ENCODE data around the gene TXNRD2. TPM values are rescaled to one million over a fixed set of nuclear protein-coding genes. Genes with fewer than 3 reads are reported as not detected.
"Not testable (repeated sequence)": the region's sequence is repeated elsewhere in the genome, so short reads cannot be mapped to it uniquely, and the experiment has no call there.

TXNRD2 gene
- total RNA-seq, 1 donor from 2014 or later = 13.6 TPM

DNA sequence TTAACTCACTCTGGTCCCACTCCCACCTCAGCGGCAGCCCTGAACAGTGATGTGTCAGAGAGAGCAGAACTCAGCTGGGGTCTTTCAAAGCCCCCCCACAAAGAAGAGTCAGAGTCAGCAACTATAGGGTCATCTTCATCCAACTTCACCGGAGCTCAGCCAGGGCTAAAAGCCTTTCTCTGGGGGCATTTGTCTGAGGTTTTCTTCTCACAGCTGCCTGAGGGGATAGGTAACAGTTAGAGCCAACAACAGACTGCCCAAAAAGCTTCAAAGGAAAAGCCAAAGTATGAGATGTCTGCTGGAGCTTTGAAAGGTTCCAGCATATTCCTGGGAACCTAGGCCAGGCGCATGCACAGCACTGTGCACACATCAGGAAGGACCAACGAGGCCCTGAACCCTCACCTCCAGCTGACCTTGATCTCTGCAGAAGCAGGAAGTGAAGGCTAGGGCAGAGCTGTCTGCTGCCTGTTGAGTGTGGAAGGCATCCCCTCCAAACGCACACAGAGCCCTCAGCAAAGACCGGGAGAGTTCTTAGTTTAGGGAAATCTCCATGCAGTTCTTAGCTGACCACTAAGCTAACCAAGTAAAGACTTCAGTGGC, 28.2 kb downstream of the TXNRD2 start:
- Histone ChIP-seq H3K27ac (ENCODE audit: low read depth, low read length) (no peak overlapping the region), H3K27me3 (ENCODE audit: control insufficient read depth in 3 of 3, insufficient read depth in 3 of 3, low read length in 3 of 3) (no peaks in the 10 kb centered on the region), H3K4me1 (ENCODE audit: control insufficient read depth in 3 of 3, insufficient read depth in 3 of 3, low read length in 3 of 3) (peaks cover 0 to 6% (median 3%) of the 10 kb centered on the region in 3 donors), H3K36me3 (ENCODE audit: control insufficient read depth in 3 of 3, insufficient read depth in 3 of 3, low read length in 3 of 3) (peaks cover 51 to 57% (median 54%) of the 10 kb centered on the region in 3 donors), H3K9ac (ENCODE audit: low read depth in 1 of 3, low read length in 3 of 3) (no peak overlapping the region), H3K4me3 (ENCODE audit: low read length in 3 of 3) (no peak overlapping the region), H3K9me3 (ENCODE audit: control insufficient read depth in 3 of 3, low read length in 3 of 3) (no peaks in the 10 kb centered on the region)

DNA sequence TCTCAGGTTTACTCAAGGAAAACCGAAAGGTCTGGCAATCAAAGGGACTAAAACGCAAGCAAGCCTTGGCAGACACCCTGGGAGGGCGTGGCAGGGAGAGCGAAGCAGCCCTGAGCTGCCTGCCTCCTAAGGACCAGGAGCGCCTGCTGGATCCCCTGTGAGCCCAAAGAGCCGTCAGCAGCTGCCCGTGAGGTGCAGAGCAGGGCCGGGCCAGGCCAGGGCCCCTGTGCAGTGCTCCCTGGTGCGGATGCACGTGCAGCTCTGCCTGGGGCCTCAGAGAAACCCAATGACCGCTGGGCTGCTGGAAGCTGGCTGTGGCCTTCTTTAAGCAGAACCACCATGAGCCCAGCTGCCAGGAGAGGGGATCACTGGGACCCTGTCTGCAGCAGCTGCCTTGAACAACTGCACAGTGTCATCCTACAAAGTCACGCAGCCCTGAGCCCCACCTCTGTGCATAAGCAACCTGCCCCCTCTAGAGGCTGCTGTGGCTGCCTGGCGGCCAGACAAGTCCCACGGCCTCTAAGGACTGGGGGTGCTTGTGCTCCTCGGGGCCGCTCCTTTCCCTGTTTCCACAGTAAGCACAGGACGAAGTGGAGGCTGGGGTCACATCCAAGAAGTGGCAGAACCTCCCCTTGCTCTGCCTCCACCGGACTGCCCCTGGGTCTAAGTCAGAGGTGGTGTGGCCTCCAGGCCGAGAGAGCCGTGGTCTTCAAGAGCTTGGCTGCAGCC, 29.2 kb downstream of the TXNRD2 start:
- Histone ChIP-seq H3K36me3 (ENCODE audit: control insufficient read depth in 3 of 3, insufficient read depth in 3 of 3, low read length in 3 of 3) (peaks cover 43 to 49% (median 44%) of the 10 kb centered on the region in 3 donors), H3K9me3 (ENCODE audit: control insufficient read depth in 3 of 3, low read length in 3 of 3) (no peaks in the 10 kb centered on the region), H3K27ac (ENCODE audit: low read depth, low read length) (no peak overlapping the region), H3K4me3 (ENCODE audit: low read length in 3 of 3) (no peak overlapping the region), H3K9ac (ENCODE audit: low read depth in 1 of 3, low read length in 3 of 3) (no peak overlapping the region), H3K4me1 (ENCODE audit: control insufficient read depth in 3 of 3, insufficient read depth in 3 of 3, low read length in 3 of 3) (peaks cover 0 to 6% (median 3%) of the 10 kb centered on the region in 3 donors), H3K27me3 (ENCODE audit: control insufficient read depth in 3 of 3, insufficient read depth in 3 of 3, low read length in 3 of 3) (no peaks in the 10 kb centered on the region)

DNA sequence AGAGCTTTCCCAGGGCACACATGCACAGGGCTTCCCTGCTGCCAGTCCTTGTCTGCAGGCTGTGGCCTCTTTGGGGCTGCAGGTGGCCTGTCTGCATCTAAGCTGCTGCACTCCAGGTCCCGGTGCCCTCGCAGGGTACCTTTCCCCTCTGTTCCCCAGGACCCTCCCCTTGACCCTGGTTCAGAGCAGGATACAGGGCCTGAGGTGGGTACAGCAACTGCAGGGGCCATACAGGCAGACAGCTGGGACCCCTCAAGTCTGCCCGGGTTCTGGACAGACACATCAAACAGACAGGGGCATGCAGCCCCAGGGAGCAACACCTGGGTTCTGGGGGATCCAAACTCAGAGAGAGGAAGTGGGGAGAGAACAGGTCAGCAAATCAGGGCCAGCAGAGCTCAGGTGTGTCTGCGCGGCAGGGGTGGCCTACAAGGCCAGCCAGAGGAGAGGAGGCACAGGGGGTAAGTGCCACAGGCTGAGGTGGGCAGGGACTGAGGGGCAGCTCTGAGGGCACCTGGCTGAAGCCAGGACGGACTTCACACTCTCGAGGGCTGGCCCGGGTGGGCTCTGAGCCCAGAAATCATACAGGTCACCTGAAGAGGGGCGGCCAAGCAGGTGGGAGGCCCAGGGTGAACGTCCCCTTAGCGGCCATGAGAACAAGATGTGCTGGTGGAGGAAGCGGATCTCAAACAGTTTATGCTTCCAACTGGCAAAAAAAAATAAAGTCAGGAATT, 29.9 kb downstream of the TXNRD2 start:
- H3K36me3 ChIP-seq (ENCODE audit: control insufficient read depth in 3 of 3, insufficient read depth in 3 of 3, low read length in 3 of 3) = peaks cover 35 to 43% (median 37%) of the 10 kb centered on the region in 3 donors

DNA sequence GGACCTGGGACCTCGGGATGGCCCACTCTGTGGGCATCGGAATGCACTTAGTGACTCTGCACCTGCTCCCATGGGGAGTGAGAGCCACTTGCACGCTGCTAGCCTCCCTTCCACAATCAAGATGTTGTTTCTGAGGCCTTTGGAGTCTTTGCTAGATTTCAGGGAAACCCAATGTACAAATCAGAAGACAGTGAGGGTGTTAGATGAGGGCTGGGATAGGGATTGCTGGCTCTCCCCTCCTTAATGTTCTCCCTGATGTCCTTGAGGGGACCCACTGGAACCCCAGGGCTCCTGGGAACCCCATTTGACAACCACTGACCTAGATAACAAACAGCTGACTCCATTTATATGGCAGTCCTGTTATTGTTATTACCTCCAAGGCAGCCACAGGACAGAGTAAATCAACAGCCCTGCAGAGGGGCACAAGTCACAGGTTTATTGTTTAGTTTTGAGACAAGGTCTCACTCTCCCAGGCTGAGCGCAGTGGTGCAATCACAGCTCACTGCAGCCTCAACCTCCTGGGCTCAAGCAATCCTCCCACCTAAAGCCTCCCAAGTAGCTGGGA, 31.4 kb downstream of the TXNRD2 start:
- H3K9ac ChIP-seq (ENCODE audit: low read depth in 1 of 3, low read length in 3 of 3) = no peak overlapping the region
- no peaks in the 10 kb centered on the region for H3K9me3 ChIP-seq (ENCODE audit: control insufficient read depth in 3 of 3, low read length in 3 of 3)
- peaks cover 0 to 6% (median 3%) of the 10 kb centered on the region in 3 donors for H3K4me1 ChIP-seq (ENCODE audit: control insufficient read depth in 3 of 3, insufficient read depth in 3 of 3, low read length in 3 of 3)
- no peaks in the 10 kb centered on the region for H3K27me3 ChIP-seq (ENCODE audit: control insufficient read depth in 3 of 3, insufficient read depth in 3 of 3, low read length in 3 of 3)
- no peak overlapping the region for H3K27ac ChIP-seq (ENCODE audit: low read depth, low read length)
- peaks cover 27 to 34% (median 28%) of the 10 kb centered on the region in 3 donors for H3K36me3 ChIP-seq (ENCODE audit: control insufficient read depth in 3 of 3, insufficient read depth in 3 of 3, low read length in 3 of 3)
- no peak overlapping the region for H3K4me3 ChIP-seq (ENCODE audit: low read length in 3 of 3)

More for the DNA sequence above, 29.9 kb downstream of the TXNRD2 start:
- peaks cover 0 to 6% (median 3%) of the 10 kb centered on the region in 3 donors for H3K4me1 ChIP-seq (ENCODE audit: control insufficient read depth in 3 of 3, insufficient read depth in 3 of 3, low read length in 3 of 3)
- H3K9me3 ChIP-seq (ENCODE audit: control insufficient read depth in 3 of 3, low read length in 3 of 3) = no peaks in the 10 kb centered on the region
- H3K9ac ChIP-seq (ENCODE audit: low read depth in 1 of 3, low read length in 3 of 3) = no peak overlapping the region
- no peaks in the 10 kb centered on the region for H3K27me3 ChIP-seq (ENCODE audit: control insufficient read depth in 3 of 3, insufficient read depth in 3 of 3, low read length in 3 of 3)
- no peak overlapping the region for H3K4me3 ChIP-seq (ENCODE audit: low read length in 3 of 3)
- H3K27ac ChIP-seq (ENCODE audit: low read depth, low read length) = no peak overlapping the region

DNA sequence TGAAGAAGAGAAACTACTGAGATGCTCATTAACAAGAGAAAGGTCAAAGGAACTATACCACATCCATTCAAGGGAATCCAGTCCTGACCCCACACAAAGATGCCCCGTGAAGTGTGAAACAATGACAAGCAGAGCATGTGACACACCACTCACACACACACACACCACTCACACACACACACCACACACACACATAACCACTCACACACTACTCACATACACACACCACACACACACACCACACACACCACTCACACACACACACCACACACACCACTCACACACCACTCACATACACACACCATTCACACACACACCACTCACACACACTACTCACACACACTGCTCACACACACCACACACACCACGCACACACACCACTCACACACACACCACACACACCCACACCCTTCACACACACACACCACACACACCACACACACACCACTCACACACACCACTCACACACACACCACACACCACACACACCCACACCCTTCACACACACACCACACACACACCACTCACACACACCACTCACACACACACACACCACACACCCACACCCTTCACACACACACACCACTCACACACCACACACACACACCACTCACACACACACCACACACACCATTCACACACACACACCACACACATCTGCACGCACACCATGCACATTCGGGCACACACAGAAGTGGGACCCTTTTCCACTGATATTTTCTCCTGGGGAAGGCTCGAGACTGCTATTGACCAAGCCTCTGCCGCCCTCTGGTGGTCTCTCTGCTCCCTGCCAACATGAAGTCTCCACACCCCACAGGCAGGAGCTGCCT, 32.1 kb downstream of the TXNRD2 start:
- peaks cover 20 to 28% (median 21%) of the 10 kb centered on the region in 3 donors for H3K36me3 ChIP-seq (ENCODE audit: control insufficient read depth in 3 of 3, insufficient read depth in 3 of 3, low read length in 3 of 3)
- H3K9ac ChIP-seq (ENCODE audit: low read depth in 1 of 3, low read length in 3 of 3) = no peak overlapping the region
- no peak overlapping the region for H3K4me3 ChIP-seq (ENCODE audit: low read length in 3 of 3)
- no peak overlapping the region for H3K27ac ChIP-seq (ENCODE audit: low read depth, low read length)
- no peaks in the 10 kb centered on the region for H3K9me3 ChIP-seq (ENCODE audit: control insufficient read depth in 3 of 3, low read length in 3 of 3)
- H3K27me3 ChIP-seq (ENCODE audit: control insufficient read depth in 3 of 3, insufficient read depth in 3 of 3, low read length in 3 of 3) = no peaks in the 10 kb centered on the region
- H3K4me1 ChIP-seq (ENCODE audit: control insufficient read depth in 3 of 3, insufficient read depth in 3 of 3, low read length in 3 of 3) = peaks cover 0 to 6% (median 3%) of the 10 kb centered on the region in 3 donors

DNA sequence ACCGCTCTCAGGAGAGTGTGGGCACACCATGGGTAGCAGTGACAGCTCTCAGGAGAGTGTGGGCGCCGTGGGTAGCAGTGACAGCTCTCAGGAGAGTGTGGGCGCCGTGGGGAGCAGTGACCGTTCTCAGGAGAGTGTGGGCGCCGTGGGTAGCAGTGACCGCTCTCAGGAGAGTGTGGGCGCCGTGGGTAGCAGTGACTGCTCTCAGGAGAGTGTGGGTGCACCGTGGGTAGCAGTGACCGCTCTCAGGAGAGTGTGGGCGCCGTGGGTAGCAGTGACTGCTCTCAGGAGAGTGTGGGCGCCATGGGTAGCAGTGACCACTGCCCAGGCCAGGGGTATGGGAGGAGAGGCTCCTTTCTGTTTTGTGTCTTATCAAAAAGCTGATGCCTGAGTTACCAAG, 33.7 kb downstream of the TXNRD2 start:
- H3K4me1 ChIP-seq (ENCODE audit: control insufficient read depth in 3 of 3, insufficient read depth in 3 of 3, low read length in 3 of 3); H3K9me3 ChIP-seq (ENCODE audit: control insufficient read depth in 3 of 3, low read length in 3 of 3); H3K27ac ChIP-seq (ENCODE audit: low read depth, low read length); H3K4me3 ChIP-seq (ENCODE audit: low read length in 3 of 3); H3K27me3 ChIP-seq (ENCODE audit: control insufficient read depth in 3 of 3, insufficient read depth in 3 of 3, low read length in 3 of 3); H3K9ac ChIP-seq (ENCODE audit: low read depth in 1 of 3, low read length in 3 of 3): not testable (repeated sequence)
- H3K36me3 ChIP-seq (ENCODE audit: control insufficient read depth in 3 of 3, insufficient read depth in 3 of 3, low read length in 3 of 3) = peaks cover 4 to 12% (median 11%) of the 10 kb centered on the region in 3 donors

DNA sequence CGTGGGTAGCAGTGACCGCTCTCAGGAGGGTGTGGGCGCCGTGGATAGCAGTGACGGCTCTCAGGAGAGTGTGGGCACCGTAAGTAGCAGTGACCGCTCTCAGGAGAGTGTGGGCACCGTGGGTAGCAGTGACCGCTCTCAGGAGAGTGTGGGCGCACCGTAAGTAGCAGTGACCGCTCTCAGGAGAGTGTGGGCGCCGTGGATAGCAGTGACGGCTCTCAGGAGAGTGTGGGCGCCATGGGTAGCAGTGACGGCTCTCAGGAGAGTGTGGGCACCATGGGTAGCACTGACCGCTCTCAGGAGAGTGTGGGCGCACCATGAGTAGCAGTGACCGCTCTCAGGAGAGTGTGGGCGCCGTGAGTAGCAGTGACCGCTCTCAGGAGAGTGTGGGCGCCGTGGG, 34.8 kb downstream of the TXNRD2 start:
- not testable (repeated sequence) for H3K27me3 ChIP-seq (ENCODE audit: control insufficient read depth in 3 of 3, insufficient read depth in 3 of 3, low read length in 3 of 3); H3K4me3 ChIP-seq (ENCODE audit: low read length in 3 of 3); H3K9me3 ChIP-seq (ENCODE audit: control insufficient read depth in 3 of 3, low read length in 3 of 3); H3K36me3 ChIP-seq (ENCODE audit: control insufficient read depth in 3 of 3, insufficient read depth in 3 of 3, low read length in 3 of 3); H3K27ac ChIP-seq (ENCODE audit: low read depth, low read length); H3K9ac ChIP-seq (ENCODE audit: low read depth in 1 of 3, low read length in 3 of 3)
- H3K4me1 ChIP-seq (ENCODE audit: control insufficient read depth in 3 of 3, insufficient read depth in 3 of 3, low read length in 3 of 3) = peaks cover 0 to 13% (median 6%) of the 10 kb centered on the region in 3 donors

DNA sequence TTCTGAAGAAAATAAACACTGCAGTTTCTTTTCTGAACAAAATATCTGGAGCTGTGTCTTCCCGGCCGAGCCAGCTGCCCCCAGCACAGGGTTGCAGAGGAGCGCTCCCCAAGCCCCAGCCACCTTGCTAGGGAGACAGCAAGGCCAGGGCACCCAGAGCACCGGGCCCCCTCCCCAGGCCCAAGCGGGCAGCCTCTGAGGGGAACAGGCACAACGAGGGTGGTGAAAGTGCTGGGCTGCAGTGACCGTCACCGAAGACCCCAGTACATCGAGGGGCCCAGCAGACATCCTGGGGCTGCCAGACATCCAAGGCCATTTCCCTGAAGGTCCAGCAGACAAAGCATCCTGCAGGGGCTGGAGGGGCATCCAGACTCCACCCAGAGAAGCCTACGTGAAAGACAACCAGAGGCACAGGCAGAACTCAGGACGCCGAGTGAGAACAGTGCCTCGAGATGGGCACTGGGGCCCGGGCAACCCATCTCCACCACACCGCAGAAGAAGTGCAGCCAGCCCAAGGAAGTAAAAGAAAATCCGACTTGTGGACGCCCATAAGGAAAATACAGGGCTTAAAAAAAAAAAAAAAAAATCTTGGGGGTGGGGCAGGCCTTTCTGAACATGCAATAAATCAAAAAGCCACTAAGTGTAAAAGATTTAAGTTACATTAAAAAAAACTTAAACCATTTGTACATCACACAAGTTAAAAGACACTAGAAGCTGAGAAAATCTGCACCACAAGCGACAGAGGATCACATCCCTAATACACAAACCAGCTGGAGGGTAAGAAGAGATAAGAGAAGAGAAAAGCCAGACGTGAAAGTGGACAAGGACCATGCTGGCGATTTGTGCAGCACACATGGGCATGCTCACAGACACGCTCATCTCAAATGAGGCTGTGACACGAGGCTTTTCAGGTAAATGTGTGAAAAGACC, 36.0 kb downstream of the TXNRD2 start:
- Histone ChIP-seq H3K27ac (ENCODE audit: low read depth, low read length) (no peak overlapping the region), H3K36me3 (ENCODE audit: control insufficient read depth in 3 of 3, insufficient read depth in 3 of 3, low read length in 3 of 3) (peaks cover 4 to 8% (median 6%) of the 10 kb centered on the region in 3 donors), H3K27me3 (ENCODE audit: control insufficient read depth in 3 of 3, insufficient read depth in 3 of 3, low read length in 3 of 3) (no peaks in the 10 kb centered on the region)

More for the DNA sequence above, 36.0 kb downstream of the TXNRD2 start:
- no peaks in the 10 kb centered on the region for H3K9me3 ChIP-seq (ENCODE audit: control insufficient read depth in 3 of 3, low read length in 3 of 3)
- no peak overlapping the region for H3K4me3 ChIP-seq (ENCODE audit: low read length in 3 of 3)
- H3K4me1 ChIP-seq (ENCODE audit: control insufficient read depth in 3 of 3, insufficient read depth in 3 of 3, low read length in 3 of 3) = peaks cover 0 to 13% (median 6%) of the 10 kb centered on the region in 3 donors
- no peak overlapping the region for H3K9ac ChIP-seq (ENCODE audit: low read depth in 1 of 3, low read length in 3 of 3)

Measured in skeletal muscle tissue (tissue), 4 donors.